Activated CD4-positive, alpha-beta T cell treated with anti-CD3 and anti-CD28 coated beads, Interleukin-2, amount 10 ng/mL, durations not matched to agents 7 days and 5 days (primary cell): ENCODE results near the gene DMTF1. TPM values are rescaled to one million over a fixed set of nuclear protein-coding genes. Genes with fewer than 3 reads are reported as not detected.

ENCODE experiments used
- CTCF ChIA-PET: fragments of 350-600 bp; sonication (Branson Sonifier 250); formaldehyde crosslinking; loops from one replicate; lab custom pipeline; 2021; ENCODE audit warnings: antibody characterized with exemption; lab: Charles Lee
- POLR2A ChIA-PET: fragments of 350-600 bp; sonication (Branson Sonifier 250); formaldehyde crosslinking; loops from one replicate; lab custom pipeline; 2021; ENCODE audit warnings: antibody characterized with exemption; lab: Charles Lee
- DNase-seq: peaks from one replicate; pipeline ENCODE4 v3.0.0-alpha.2; 2020
- H3K27ac Mint-ChIP-seq: one replicate; pipeline ENCODE4 v1.8.0; 2021; ENCODE audit warnings: mild to moderate bottlenecking, moderate library complexity, mixed read lengths
- H3K27me3 Mint-ChIP-seq: one replicate; pipeline ENCODE4 v1.8.0; 2021; ENCODE audit warnings: mixed read lengths
- H3K36me3 Mint-ChIP-seq: one replicate; pipeline ENCODE4 v1.8.0; 2021; ENCODE audit warnings: low read depth, mixed read lengths
- H3K4me1 Mint-ChIP-seq: one replicate; pipeline ENCODE4 v1.8.0; 2021; ENCODE audit warnings: mixed read lengths
- H3K4me3 Mint-ChIP-seq: one replicate; pipeline ENCODE4 v1.8.0; 2021; ENCODE audit warnings: mild to moderate bottlenecking, moderate library complexity, mixed read lengths
- H3K9me3 Mint-ChIP-seq: one replicate; pipeline ENCODE4 v1.8.0; 2021; ENCODE audit warnings: mixed read lengths
- total RNA-seq, 2 experiments: library from RNA; stranded (reverse); gene quantifications; one replicate each; pipeline ENCODE4 v1.2.3, GENCODE V29; 2021

Gene DMTF1
- total RNA-seq, 2 experiments from 2014 or later = 102 to 111 TPM

DNA sequence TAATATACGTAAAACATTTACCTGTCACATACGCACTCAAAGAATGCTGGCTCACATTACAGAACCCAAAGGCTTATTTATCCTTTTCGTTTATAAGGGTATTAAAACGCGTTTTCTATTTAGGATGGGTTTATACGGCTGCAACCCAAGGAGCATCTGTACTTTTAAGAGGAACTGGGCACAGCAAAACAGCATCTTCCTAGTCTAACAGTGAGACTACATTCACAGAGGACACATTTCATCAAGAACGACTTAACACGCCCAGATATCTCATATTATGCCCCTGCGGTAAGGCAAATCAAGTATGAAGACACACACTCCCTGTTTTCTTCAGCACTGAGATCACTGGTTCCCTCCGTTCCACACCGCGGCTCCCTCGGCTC, 533 bp upstream of the DMTF1 start:
- no peaks in the 10 kb centered on the region for H3K9me3 Mint-ChIP-seq

DNA sequence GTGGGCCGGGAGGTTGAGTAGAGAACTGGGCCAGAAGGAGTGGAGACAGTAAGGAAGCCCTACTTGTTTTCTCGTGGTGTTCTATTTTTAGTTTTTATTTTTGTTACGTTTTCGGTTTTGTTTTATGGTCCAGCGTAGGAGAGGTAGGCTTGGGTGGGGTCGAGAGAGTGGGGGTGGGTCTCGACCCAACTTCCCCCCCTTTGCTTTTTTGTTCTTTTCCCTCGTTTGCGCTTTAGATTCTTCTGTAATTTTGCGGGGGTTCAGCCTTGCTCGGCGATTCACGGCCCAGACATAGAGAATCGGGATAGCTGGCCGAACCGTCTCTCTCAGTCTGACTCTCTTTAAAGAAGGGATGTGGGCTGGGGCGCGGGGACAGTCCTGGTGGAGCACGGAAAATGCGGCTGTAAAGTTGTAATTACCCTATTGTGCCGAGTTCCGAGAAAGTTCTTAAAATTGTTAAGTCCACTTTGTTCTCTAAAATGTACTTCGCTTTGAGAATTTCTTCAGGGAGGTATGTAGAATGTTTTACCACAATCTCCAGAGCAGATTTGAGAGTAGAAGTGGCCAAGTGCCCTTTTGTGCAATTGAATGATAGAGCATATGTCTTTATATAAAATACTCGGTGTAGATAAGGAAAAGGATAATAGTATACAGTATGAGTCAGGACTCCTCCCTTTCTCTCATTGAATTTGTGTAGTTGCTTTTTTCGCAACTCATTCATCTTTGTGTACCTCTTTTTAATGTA, 816 bp downstream of the DMTF1 start:
- no peaks in the 10 kb centered on the region for H3K9me3 Mint-ChIP-seq
- H3K27ac Mint-ChIP-seq = peak overlapping the region; percentile 95
- no peaks in the 10 kb centered on the region for H3K27me3 Mint-ChIP-seq
- POLR2A ChIA-PET = interaction anchor here (0.6 to 2.1 kb wide), 3 partner anchors 64 to 530 kb away, joined by 3 to 12 read pairs (median 5); partner anchors contain the start of gene TMEM243
- H3K4me1 Mint-ChIP-seq = peaks cover 50% of the 10 kb centered on the region
- peaks cover 22% of the 10 kb centered on the region for H3K36me3 Mint-ChIP-seq
- CTCF ChIA-PET = interaction anchor here (0.7 to 1.8 kb wide), 12 partner anchors 10 to 225 kb away, joined by 3 to 8 read pairs (median 4); partner anchors contain the start of gene TMEM243
- H3K4me3 Mint-ChIP-seq = peak overlapping the region; percentile 86
- DNase-seq = peak; percentile 29

More for the DNA sequence above, 533 bp upstream of the DMTF1 start:
- no peak for DNase-seq
- Mint-ChIP-seq H3K27me3 (no peaks in the 10 kb centered on the region), H3K4me3 (peak overlapping the region; percentile 86), H3K36me3 (peaks cover 16% of the 10 kb centered on the region), H3K27ac (peak overlapping the region; percentile 95), H3K4me1 (peaks cover 40% of the 10 kb centered on the region)
- CTCF ChIA-PET = interaction anchor here (0.9 to 1.8 kb wide), 5 partner anchors 12 to 70 kb away, joined by 4 to 8 read pairs (median 5); partner anchors contain the start of gene TMEM243
- POLR2A ChIA-PET = interaction anchor here (0.6 to 2.1 kb wide), 3 partner anchors 28 to 68 kb away, joined by 4 to 12 read pairs (median 5); partner anchors contain the start of gene TMEM243

DNA sequence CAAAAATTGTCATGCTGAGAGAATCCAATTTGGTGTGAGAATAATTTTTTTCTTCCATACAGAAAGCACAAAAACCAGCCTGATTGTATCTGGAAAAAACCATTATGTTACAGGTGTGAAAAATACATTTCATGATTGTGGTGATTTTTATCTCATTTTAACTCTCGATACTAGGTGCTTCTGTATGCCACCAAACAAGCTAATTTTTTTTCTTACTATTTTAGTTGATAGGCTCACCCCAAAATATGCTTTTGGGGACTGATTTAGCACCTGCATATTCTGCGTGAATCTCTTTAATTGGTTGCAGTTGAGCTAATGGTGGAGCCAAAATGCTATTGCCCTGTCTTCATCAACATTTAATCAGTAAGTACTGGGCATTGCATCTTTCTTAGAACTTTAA, 1.9 kb downstream of the DMTF1 start:
- CTCF ChIA-PET = interaction anchor here (1.2 to 1.8 kb wide), 6 partner anchors 9 to 66 kb away, joined by 3 to 5 read pairs (median 4); no protein-coding TSS in a partner anchor
- no peak for DNase-seq
- Mint-ChIP-seq H3K9me3 (no peaks in the 10 kb centered on the region), H3K27me3 (no peaks in the 10 kb centered on the region), H3K27ac (peak overlapping the region; percentile 54), H3K4me1 (peaks cover 54% of the 10 kb centered on the region), H3K4me3 (peak overlapping the region; percentile 86), H3K36me3 (peaks cover 22% of the 10 kb centered on the region)
- POLR2A ChIA-PET = interaction anchor here (0.6 to 0.9 kb wide), 3 partner anchors 29 to 261 kb away, joined by 3 read pairs; no protein-coding TSS in a partner anchor

DNA sequence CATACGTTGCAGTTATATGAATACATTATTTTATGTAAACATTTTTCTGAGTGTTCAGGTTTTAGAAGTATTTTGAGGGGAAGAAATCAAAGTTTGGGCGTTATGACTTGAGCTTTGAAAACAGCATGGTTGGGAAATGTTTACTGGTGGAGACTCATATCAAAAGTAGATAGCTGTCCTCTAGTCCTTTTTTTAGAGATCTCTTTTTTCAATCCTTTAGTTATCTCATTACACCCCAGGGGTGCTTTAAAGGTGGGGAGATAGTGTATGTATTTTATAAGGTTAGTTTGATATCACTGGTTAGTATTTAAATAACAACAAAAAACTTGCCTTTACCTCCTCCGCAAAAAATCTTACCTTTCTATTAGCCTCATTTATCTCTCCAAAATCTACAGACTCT, 2.3 kb downstream of the DMTF1 start:
- ChIA-PET CTCF (interaction anchor here (1.2 to 1.8 kb wide), 5 partner anchors 8 to 66 kb away, joined by 3 to 4 read pairs (median 3); no protein-coding TSS in a partner anchor), POLR2A (interaction anchor here (0.6 to 0.9 kb wide), 2 partner anchors 29 to 82 kb away, joined by 3 read pairs; no protein-coding TSS in a partner anchor)
- Mint-ChIP-seq H3K4me1 (peaks cover 58% of the 10 kb centered on the region), H3K4me3 (peak overlapping the region; percentile 86), H3K36me3 (peaks cover 22% of the 10 kb centered on the region), H3K9me3 (no peaks in the 10 kb centered on the region), H3K27me3 (no peaks in the 10 kb centered on the region), H3K27ac (peak overlapping the region; percentile 54)
- no peak for DNase-seq

DNA sequence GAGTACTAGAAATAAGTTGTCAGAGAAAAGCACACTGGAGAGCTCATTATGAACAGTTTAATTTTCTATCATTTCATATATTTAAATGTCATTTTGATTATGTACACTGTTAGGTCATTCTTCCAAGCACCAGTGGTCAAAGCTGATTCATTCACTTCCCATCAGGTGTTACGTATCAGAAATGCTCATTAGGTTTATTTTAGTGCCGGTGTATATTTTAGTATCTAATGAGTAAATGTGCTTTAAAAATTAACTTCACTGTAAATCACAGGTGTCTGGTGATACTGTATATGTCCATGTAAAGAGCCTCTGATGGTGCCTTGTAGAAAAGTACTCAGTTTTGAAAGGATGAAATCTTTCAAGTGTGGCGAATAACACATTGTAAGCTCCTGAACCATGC, 3.5 kb downstream of the DMTF1 start:
- peaks cover 28% of the 10 kb centered on the region for H3K36me3 Mint-ChIP-seq
- POLR2A ChIA-PET = no interaction called here
- H3K27me3 Mint-ChIP-seq = no peaks in the 10 kb centered on the region
- DNase-seq = no peak
- CTCF ChIA-PET = interaction anchor here (1.8 kb wide), 1 partner anchor 30 kb away, joined by 3 read pairs; no protein-coding TSS in a partner anchor
- peaks cover 67% of the 10 kb centered on the region for H3K4me1 Mint-ChIP-seq
- H3K9me3 Mint-ChIP-seq = no peaks in the 10 kb centered on the region
- H3K4me3 Mint-ChIP-seq = no peak overlapping the region
- H3K27ac Mint-ChIP-seq = no peak overlapping the region

DNA sequence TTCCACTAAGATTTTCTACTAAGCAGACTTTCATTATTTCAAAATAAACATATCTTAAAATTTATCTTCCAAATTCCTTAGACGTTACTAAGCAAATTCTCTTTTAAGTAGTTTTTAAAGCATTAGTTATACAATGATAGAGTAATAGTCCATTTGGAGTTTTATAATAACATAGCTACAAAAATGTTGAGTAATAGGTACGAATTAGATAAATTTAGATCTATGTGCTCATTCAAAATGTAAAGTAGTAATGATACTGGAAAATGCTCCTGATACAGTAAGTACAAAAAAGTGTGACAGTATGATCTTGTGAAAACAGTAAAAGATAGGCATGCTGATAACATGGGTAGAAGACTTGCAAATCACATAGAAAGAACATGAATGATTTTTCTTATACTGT, 4.5 kb downstream of the DMTF1 start:
- Mint-ChIP-seq H3K4me1 (peaks cover 62% of the 10 kb centered on the region), H3K27ac (no peak overlapping the region), H3K4me3 (no peak overlapping the region)

DNA sequence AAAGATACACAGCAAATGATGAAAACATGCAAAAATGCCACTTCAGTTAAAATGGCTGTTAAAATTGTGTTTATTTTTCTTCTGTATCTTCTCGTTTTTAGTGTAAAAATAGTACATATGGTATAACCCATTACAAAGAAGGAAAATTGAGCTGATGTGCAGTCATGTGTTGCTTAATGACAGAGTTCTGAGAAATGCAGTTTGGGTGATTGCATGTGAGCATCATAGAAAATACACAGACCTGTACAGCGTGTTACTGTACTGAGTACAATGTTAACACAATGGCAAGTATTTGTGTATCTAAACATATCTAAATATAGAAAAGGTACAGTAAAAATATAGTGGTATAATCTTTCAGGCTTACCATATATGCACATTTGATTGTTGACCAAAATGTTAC, 7.3 kb downstream of the DMTF1 start:
- Mint-ChIP-seq H3K9me3 (no peaks in the 10 kb centered on the region), H3K27me3 (no peaks in the 10 kb centered on the region), H3K4me1 (peaks cover 58% of the 10 kb centered on the region), H3K4me3 (no peak overlapping the region), H3K27ac (no peak overlapping the region), H3K36me3 (peaks cover 36% of the 10 kb centered on the region)
- ChIA-PET POLR2A (no interaction called here), CTCF (interaction anchor here (0.7 kb wide), 1 partner anchor 73 kb away, joined by 3 read pairs; no protein-coding TSS in a partner anchor)
- no peak for DNase-seq

More for the DNA sequence above, 4.5 kb downstream of the DMTF1 start:
- H3K9me3 Mint-ChIP-seq = no peaks in the 10 kb centered on the region
- ChIA-PET POLR2A (no interaction called here), CTCF (no interaction called here)
- DNase-seq = no peak
- H3K36me3 Mint-ChIP-seq = peaks cover 28% of the 10 kb centered on the region
- H3K27me3 Mint-ChIP-seq = no peaks in the 10 kb centered on the region

DNA sequence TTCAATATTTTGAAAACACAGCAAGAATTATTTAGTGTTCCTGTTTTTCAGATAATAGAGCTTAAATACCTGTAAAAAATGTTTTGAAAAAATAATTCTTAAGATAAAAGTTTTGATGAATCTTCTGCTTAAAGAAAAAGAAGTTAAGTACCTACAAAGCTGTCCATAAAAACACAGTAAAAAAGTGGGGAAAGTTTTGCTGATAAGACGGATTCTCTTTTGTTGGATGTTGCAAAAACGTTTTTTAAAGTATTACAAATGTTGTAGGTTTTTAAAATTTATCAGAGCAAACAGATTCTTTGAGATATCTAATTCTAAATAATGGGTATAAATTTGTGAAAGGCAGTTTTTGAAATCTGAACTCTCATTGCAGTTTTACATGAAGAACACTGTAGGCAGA, 12.2 kb downstream of the DMTF1 start:
- CTCF ChIA-PET = interaction anchor here (1.0 kb wide), 1 partner anchor 10 kb away, joined by 4 read pairs; no protein-coding TSS in a partner anchor
- POLR2A ChIA-PET = no interaction called here
- DNase-seq = no peak
- Mint-ChIP-seq H3K4me1 (peaks cover 26% of the 10 kb centered on the region), H3K27ac (no peak overlapping the region), H3K4me3 (no peak overlapping the region), H3K36me3 (peaks cover 61% of the 10 kb centered on the region), H3K27me3 (no peaks in the 10 kb centered on the region), H3K9me3 (no peaks in the 10 kb centered on the region)

DNA sequence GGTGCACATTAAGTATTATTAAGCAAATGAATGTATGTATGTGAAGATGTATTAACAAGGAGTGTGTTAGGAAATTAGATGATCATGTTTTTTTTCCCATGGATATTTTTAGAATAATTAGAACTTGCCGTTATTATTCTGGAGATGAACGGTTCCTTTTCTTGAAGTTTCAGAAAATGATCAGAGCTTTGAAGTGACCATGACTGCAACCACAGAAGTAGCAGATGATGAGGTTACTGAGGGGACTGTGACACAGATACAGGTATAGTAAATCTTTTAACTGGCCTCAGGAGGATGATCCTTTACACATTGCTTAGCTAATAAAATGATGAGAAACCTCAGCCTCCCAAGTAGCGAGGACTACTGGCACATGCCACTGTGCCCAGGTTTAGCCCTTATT, 18.6 kb downstream of the DMTF1 start:
- Mint-ChIP-seq H3K4me3 (no peak overlapping the region), H3K9me3 (no peaks in the 10 kb centered on the region), H3K27ac (no peak overlapping the region), H3K4me1 (peaks cover 11% of the 10 kb centered on the region), H3K27me3 (no peaks in the 10 kb centered on the region), H3K36me3 (peaks cover 71% of the 10 kb centered on the region)
- DNase-seq = no peak
- CTCF ChIA-PET = interaction anchor here (2.2 kb wide), 1 partner anchor 17 kb away, joined by 5 read pairs; no protein-coding TSS in a partner anchor
- POLR2A ChIA-PET = no interaction called here

DNA sequence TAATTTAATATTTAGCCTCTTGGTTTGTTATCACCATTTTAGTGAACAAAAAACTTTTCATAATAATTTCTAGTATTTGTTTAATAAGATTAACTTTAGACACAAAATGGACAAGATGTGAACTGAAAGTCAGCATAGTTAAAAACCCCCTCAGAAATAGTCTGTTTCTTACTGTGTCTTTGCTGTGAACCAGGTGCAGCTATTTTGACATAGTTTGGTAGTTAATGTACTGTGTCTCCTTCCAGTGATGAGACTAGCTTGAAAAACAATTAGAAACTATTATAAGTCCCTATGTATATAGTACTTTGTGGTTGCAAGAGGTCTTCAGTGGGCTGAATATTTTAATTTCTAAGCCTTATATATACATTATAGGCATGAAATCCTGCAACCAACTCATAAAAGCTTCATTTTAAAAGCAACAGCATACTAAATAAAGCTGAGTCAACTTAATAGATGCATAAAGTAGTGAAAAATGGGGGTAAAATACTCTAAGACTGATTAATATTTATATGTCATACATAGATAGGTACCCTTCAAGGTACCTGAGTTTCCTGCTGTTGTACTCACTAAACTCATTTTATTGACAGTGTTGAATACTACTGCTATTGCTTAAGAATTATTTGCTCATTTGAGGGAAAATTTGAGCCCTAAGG, 19.2 kb downstream of the DMTF1 start:
- H3K27me3 Mint-ChIP-seq = no peaks in the 10 kb centered on the region
- ChIA-PET POLR2A (no interaction called here), CTCF (interaction anchor here (1.4 to 2.2 kb wide), 2 partner anchors 18 to 31 kb away, joined by 3 to 5 read pairs; no protein-coding TSS in a partner anchor)
- DNase-seq = no peak
- H3K27ac Mint-ChIP-seq = no peak overlapping the region
- H3K4me3 Mint-ChIP-seq = no peak overlapping the region
- H3K9me3 Mint-ChIP-seq = no peaks in the 10 kb centered on the region
- H3K36me3 Mint-ChIP-seq = peaks cover 71% of the 10 kb centered on the region
- peaks cover 12% of the 10 kb centered on the region for H3K4me1 Mint-ChIP-seq

DNA sequence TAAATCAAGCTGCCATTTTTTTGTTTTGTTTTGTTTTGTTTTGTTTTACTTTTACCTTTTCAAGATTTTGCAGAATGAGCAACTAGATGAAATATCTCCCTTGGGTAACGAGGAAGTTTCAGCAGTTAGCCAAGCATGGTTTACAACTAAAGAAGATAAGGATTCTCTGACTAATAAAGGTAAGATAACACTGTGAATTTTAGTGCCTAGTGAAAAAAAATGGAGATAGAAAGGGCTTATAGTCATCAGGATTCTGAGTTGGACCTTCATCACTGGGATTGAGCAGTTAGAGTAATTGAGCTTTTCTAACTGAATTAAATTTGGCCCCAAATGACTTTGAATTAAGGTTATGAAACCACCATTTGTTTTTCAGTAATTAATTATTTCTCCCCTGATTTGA, 21.2 kb downstream of the DMTF1 start:
- POLR2A ChIA-PET = no interaction called here
- Mint-ChIP-seq H3K9me3 (no peaks in the 10 kb centered on the region), H3K4me3 (no peak overlapping the region), H3K27me3 (no peaks in the 10 kb centered on the region), H3K27ac (no peak overlapping the region), H3K4me1 (peaks cover 10% of the 10 kb centered on the region), H3K36me3 (peaks cover 68% of the 10 kb centered on the region)
- CTCF ChIA-PET = interaction anchor here (2.4 kb wide), 1 partner anchor 12 kb away, joined by 6 read pairs; no protein-coding TSS in a partner anchor
- DNase-seq = no peak

DNA sequence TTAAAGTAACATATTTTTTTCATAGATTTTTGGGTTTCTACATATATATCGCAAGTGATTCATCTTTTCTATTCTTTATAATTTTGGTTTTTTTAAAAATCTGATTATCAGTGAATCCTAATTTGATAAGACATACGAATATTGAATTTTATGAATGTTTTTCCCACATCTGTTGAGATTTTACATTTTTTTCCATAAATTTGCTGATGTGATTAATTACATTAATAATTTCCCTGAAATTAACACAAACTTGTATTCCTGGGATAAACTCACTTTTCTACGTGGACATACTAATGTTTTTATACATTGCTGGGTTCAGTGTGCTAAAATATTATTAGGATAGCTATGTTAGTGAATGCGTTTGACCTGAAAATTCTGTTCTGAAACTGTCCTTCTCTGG, 26.1 kb downstream of the DMTF1 start:
- CTCF ChIA-PET = no interaction called here
- Mint-ChIP-seq H3K27ac (no peak overlapping the region), H3K27me3 (no peaks in the 10 kb centered on the region), H3K36me3 (peaks cover 66% of the 10 kb centered on the region), H3K9me3 (no peaks in the 10 kb centered on the region), H3K4me3 (no peak overlapping the region), H3K4me1 (peaks cover 19% of the 10 kb centered on the region)
- POLR2A ChIA-PET = no interaction called here
- no peak for DNase-seq
